Loucy (cell line): ENCODE measurements around the gene TP53AIP1.

Source experiments
- H2AFZ ChIP-seq: fragments of 200-600 bp; sonication (generic); 2 replicates; pipeline ENCODE4 v1.6.0; 2016; ENCODE audit warnings: antibody characterized with exemption, mild to moderate bottlenecking, low read length, moderate library complexity
- H3F3A ChIP-seq: fragments of 200-600 bp; 2 replicates; pipeline ENCODE4 v1.6.0; 2016; ENCODE audit warnings: antibody characterized with exemption, low read depth, mild to moderate bottlenecking
- H3K27me3 ChIP-seq: fragments of 200-600 bp; sonication (generic); 2 replicates; pipeline ENCODE4 v1.6.1; 2014; ENCODE audit warnings: low read length, mild to moderate bottlenecking; ENCODE audit not compliant: insufficient read depth, poor library complexity, severe bottlenecking
- H3K36me3 ChIP-seq: fragments of 200-600 bp; sonication (generic); 2 replicates; pipeline ENCODE4 v1.6.1; 2016; ENCODE audit warnings: low read length; ENCODE audit not compliant: insufficient read depth
- H3K4me1 ChIP-seq: fragments of 200-600 bp; sonication (generic); 2 replicates; pipeline ENCODE4 v1.5.1; 2014; ENCODE audit warnings: low read length, mild to moderate bottlenecking; ENCODE audit not compliant: insufficient read depth, poor library complexity, severe bottlenecking
- H3K4me2 ChIP-seq: fragments of 200-600 bp; sonication (generic); 2 replicates; pipeline ENCODE4 v1.6.0; 2014; ENCODE audit warnings: antibody characterized with exemption, low read length, low read depth, mild to moderate bottlenecking; ENCODE audit not compliant: poor library complexity, severe bottlenecking
- H3K4me3 ChIP-seq: fragments of 200-600 bp; sonication (generic); 2 replicates; pipeline ENCODE4 v1.5.1; 2014; ENCODE audit warnings: low read length, mild to moderate bottlenecking, mixed read lengths; ENCODE audit not compliant: poor library complexity, severe bottlenecking
- H3K79me2 ChIP-seq: fragments of 200-600 bp; sonication (generic); 2 replicates; pipeline ENCODE4 v1.6.1; 2014; ENCODE audit warnings: low read length; ENCODE audit not compliant: insufficient read depth
- H3K9ac ChIP-seq: fragments of 200-600 bp; sonication (generic); 2 replicates; pipeline ENCODE4 v1.6.0; 2014; ENCODE audit warnings: mild to moderate bottlenecking, low read depth, low read length, moderate library complexity; ENCODE audit not compliant: poor library complexity, severe bottlenecking
- H3K9me2 ChIP-seq: fragments of 200-600 bp; sonication (generic); replicated peaks from 2 replicates; pipeline ENCODE4 v1.6.1; 2016; ENCODE audit warnings: low read depth, low read length, mixed read lengths
- H3K9me3 ChIP-seq: fragments of 200-600 bp; sonication (generic); 2 replicates; pipeline ENCODE4 v1.6.1; 2014; ENCODE audit warnings: mild to moderate bottlenecking, antibody characterized with exemption, low read length, low read depth; ENCODE audit not compliant: insufficient read depth
- H4K20me1 ChIP-seq: fragments of 200-600 bp; sonication (generic); 2 replicates; pipeline ENCODE4 v1.6.0; 2014; ENCODE audit warnings: antibody characterized with exemption, low read length, mild to moderate bottlenecking; ENCODE audit not compliant: insufficient read depth, poor library complexity, severe bottlenecking
- CTCF ChIP-seq: fragments of 200-600 bp; sonication (generic); conservative IDR thresholded peaks from 2 replicates; pipeline ENCODE4 v1.5.1; 2014; ENCODE audit warnings: mild to moderate bottlenecking, antibody characterized with exemption, low read length
- EZH2phosphoT487 ChIP-seq: fragments of 200-600 bp; IDR thresholded peaks from 2 replicates; pipeline ENCODE4 v1.6.1; 2018; ENCODE audit warnings: antibody characterized with exemption, mild to moderate bottlenecking, moderate library complexity, borderline replicate concordance

TP53AIP1 gene

GRCh38 chr11:128941110-128941509, 1.6 kb downstream of the TP53AIP1 start:
- TF ChIP-seq CTCF (no peak), EZH2phosphoT487 (no peak)
- Histone ChIP-seq H3K36me3 (no peaks in the 10 kb centered on the region), H3F3A (no peaks in the 10 kb centered on the region), H3K79me2 (no peaks in the 10 kb centered on the region), H3K4me3 (no peak overlapping the region), H3K9me3 (no peaks in the 10 kb centered on the region), H3K9me2 (no peaks in the 10 kb centered on the region), H4K20me1 (no peaks in the 10 kb centered on the region), H3K9ac (no peak overlapping the region), H3K27me3 (no peaks in the 10 kb centered on the region), H3K4me2 (no peak overlapping the region), H3K4me1 (no peaks in the 10 kb centered on the region), H2AFZ (no peak overlapping the region)

- Histone ChIP-seq H3K9ac (no peak overlapping the region), H3K4me3 (no peak overlapping the region), H3K27me3 (no peaks in the 10 kb centered on the region), H3K4me2 (no peak overlapping the region), H3K4me1 (no peaks in the 10 kb centered on the region), H4K20me1 (no peaks in the 10 kb centered on the region), H3K9me2 (no peaks in the 10 kb centered on the region), H3K79me2 (no peaks in the 10 kb centered on the region), H3K36me3 (no peaks in the 10 kb centered on the region), H2AFZ (no peak overlapping the region), H3K9me3 (no peaks in the 10 kb centered on the region), H3F3A (no peaks in the 10 kb centered on the region)
- TF ChIP-seq CTCF (no peak), EZH2phosphoT487 (no peak)
Measured at GRCh38 chr11:128940603-128941002, 2.1 kb downstream of the TP53AIP1 start.

- Histone ChIP-seq H3K4me1 (no peaks in the 10 kb centered on the region), H3K4me2 (no peak overlapping the region), H3K4me3 (no peak overlapping the region), H3K79me2 (no peaks in the 10 kb centered on the region), H3K36me3 (no peaks in the 10 kb centered on the region), H3K27me3 (no peaks in the 10 kb centered on the region), H3F3A (no peaks in the 10 kb centered on the region), H3K9me2 (no peaks in the 10 kb centered on the region), H4K20me1 (no peaks in the 10 kb centered on the region), H3K9ac (no peak overlapping the region), H3K9me3 (no peaks in the 10 kb centered on the region), H2AFZ (no peak overlapping the region)
- TF ChIP-seq EZH2phosphoT487 (no peak), CTCF (no peak)
Measured at GRCh38 chr11:128940156-128940555, 2.5 kb downstream of the TP53AIP1 start.
